ENCODE measurements around the gene PPA1. TPM values are rescaled to one million over a fixed set of nuclear protein-coding genes. Genes with fewer than 3 reads are reported as not detected.
A peak's percentile ranks its signal among the peaks of the same experiment; 100 is the strongest.

The PPA1 gene
- total and polyA plus RNA-seq, 2 of the 4 experiments (the other 2 are of a cell fraction) = 78.6 to 102 TPM

- TF ChIP-seq ELK1 (IDR thresholded peaks at IDR 0.05; ENCODE audit: borderline replicate concordance, low read depth, low read length) = no peak
These were observed 5.5 kb downstream of the PPA1 start (continued) for GRCh38 chr10:70227548-70228320.

GRCh38 chr10:70223728-70224127 is 9.5 kb downstream of the PPA1 start:
- CTCF ChIA-PET = interaction anchor here (0.5 to 4.5 kb wide), 2 partner anchors 142 to 313 kb away, joined by 3 to 61 read pairs; no protein-coding TSS in a partner anchor
- in situ Hi-C loops (cut with MboI; ENCODE audit: low sequenced_read_pairs) = no loop called here
- dilution Hi-C loops (cut with HindIII; ENCODE audit: low sequenced_read_pairs, unreplicated experiment) = no loop called here
- Histone ChIP-seq H2AK5ac (ENCODE audit: low read depth, low read length) (no peak overlapping the region), H4K20me1 (ENCODE audit: insufficient read depth, low read length) (peaks cover 18% of the 10 kb centered on the region), H3K4me2 (ENCODE audit: low read depth, low read length) (no peak overlapping the region), H3K4ac (ENCODE audit: low read depth, low read length) (no peak overlapping the region), H2BK15ac (ENCODE audit: low read depth, low read length) (no peak overlapping the region), H3K4me3 (ENCODE audit: insufficient read depth, low read depth, low read length) (no peak overlapping the region), H3K79me1 (ENCODE audit: low read depth in 1 of 2, low read length in 2 of 2) (peaks cover 11 to 51% of the 10 kb centered on the region in 2 experiments), H2AK9ac (replicated peaks; ENCODE audit: low read depth, low read length, poor library complexity) (no peak overlapping the region), H3K56ac (ENCODE audit: extremely low read depth, insufficient read depth, low read length) (no peak overlapping the region), H4K5ac (ENCODE audit: low read depth, low read length) (no peak overlapping the region), H3K18ac (ENCODE audit: low read depth, low read length) (no peak overlapping the region), H3K4me1 (ENCODE audit: control insufficient read depth, insufficient read depth, low read length) (peaks cover 1% of the 10 kb centered on the region; the same call in 1 of the 2 replicates), H3K14ac (replicated peaks; ENCODE audit: low read depth, low read length) (no peak overlapping the region), H4K8ac (ENCODE audit: low read depth in 2 of 2, low read length in 2 of 2) (no peak overlapping the region), H3K9me3 (ENCODE audit: control insufficient read depth, insufficient read depth, low read length) (no peaks in the 10 kb centered on the region), H3K9me1 (ENCODE audit: insufficient read depth, low read length) (0 out of 2 replicates have a peak, but pooled peaks cover 3% of the 10 kb centered on the region), H3K27me3 (ENCODE audit: control insufficient read depth, insufficient read depth, low read length) (no peaks in the 10 kb centered on the region), H3K9ac (ENCODE audit: low read depth, low read length) (no peak overlapping the region), H2BK20ac (ENCODE audit: low read depth, low read length) (no peak overlapping the region), H3K36me3 (ENCODE audit: control insufficient read depth, insufficient read depth, low read length) (peaks cover 7% of the 10 kb centered on the region), H2BK5ac (ENCODE audit: low read depth, low read length, poor library complexity, severe bottlenecking) (no peak overlapping the region), H2AFZ (replicated peaks; ENCODE audit: low read length, poor library complexity) (no peak overlapping the region), H2BK120ac (ENCODE audit: low read depth, low read length) (no peak overlapping the region), H4K91ac (ENCODE audit: insufficient read depth, low read depth, low read length) (no peak overlapping the region), H3K27ac (ENCODE audit: insufficient read depth, low read length) (no peak overlapping the region), H3K23ac (ENCODE audit: low read depth, low read length) (no peak overlapping the region)
- TF ChIP-seq CHD1 (IDR thresholded peaks at IDR 0.05; ENCODE audit: low read depth, low read length) = no peak
- no TSS peak for BruUV-seq (replicated peaks)
- POLR2A ChIA-PET (ENCODE audit: unreplicated experiment) = no interaction called here
- intact Hi-C loops (cut with micrococcal nuclease) = loop anchor here (5.0 kb wide), 1 partner anchor 319 kb away; no protein-coding TSS in a partner anchor
- DNase-seq (peak; percentile 47), ATAC-seq (ENCODE audit: low read depth) (peak; percentile 72)
- WGBS, 2 experiments (ENCODE audit: extremely low coverage in 2 of 2, insufficient read length in 1 of 2) = no CpG with 5 or more reads among the region's 2 CpGs

Data from IMR-90 (cell line).